NCI-H1930 (cell line): Measurements from ENCODE around the gene CMTM6.
"Not testable (repeated sequence)": the region's sequence is repeated elsewhere in the genome, so short reads cannot be mapped to it uniquely, and the experiment has no call there.

ENCODE experiments used
- DNase-seq, 2 experiments: peaks; one replicate each; lab custom pipeline; 2025; lab: John Stamatoyannopoulos, UW

The CMTM6 gene

DNA sequence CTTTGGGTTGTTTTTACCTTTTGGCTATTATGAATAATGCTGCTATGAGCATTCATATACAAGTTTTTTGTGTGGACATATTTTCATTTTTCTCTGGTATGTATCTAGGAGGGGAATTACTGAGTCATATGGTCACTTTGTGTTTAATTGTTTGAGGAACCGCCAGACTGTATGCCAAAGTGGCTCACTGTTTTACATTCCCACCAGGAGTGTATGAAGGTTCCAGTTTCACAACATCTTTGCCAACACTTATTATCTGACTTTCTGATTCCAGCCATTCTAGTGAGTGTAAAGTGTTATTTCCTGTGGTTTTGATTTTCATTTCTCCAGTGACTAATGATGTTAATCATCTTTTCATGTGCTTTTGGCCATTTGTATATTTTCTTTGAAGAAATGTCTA lies 59.2 kb downstream of the CMTM6 start:
- no peak for DNase-seq

GRCh38 chr3:32442766-32443165 lies 59.9 kb downstream of the CMTM6 start:
- DNase-seq: no peak

- no peak for DNase-seq
These were observed 61.9 kb downstream of the CMTM6 start for GRCh38 chr3:32440611-32441350.

DNA sequence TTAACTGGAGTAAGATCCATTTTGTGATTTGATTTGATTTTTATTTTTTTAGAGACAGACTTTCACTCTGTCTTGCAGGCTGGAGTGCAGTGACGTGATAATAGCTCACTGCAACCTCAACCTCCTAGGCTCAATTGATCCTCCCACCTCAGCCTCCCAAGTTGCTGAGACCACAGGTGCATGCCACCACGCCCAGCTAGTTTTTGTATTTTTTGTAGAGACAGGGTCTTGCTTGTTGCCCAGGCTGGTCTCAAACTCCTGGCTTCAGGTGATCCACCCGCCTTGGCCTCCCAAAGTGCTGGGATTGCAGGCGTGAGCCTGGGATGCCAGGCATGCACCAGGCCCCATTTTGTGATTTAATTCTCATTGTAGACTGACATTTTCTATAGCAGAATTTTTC lies 63.2 kb downstream of the CMTM6 start:
- not testable (repeated sequence) for DNase-seq

GRCh38 chr3:32438596-32439344 lies 63.9 kb downstream of the CMTM6 start:
- no peak for DNase-seq

DNA sequence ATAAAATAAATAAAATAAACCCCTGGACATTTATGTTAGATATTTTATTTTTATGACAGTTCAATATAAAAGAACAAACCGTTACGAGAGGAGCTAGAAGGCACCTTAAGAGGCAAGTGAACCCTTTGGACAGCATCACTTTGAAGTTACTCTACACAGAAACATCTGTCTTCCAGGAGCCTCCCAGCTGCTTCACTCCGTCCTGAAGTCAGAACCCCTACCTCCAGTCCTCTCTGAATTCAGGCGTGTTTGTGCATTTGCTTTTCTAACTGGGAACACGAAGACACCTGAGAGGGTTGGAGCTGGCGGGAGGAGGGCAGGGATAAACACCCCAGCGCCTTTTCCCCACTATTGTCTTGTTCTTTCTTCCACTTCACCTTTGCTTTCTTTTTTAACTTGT lies 64.8 kb downstream of the CMTM6 start:
- no peak for DNase-seq

DNA sequence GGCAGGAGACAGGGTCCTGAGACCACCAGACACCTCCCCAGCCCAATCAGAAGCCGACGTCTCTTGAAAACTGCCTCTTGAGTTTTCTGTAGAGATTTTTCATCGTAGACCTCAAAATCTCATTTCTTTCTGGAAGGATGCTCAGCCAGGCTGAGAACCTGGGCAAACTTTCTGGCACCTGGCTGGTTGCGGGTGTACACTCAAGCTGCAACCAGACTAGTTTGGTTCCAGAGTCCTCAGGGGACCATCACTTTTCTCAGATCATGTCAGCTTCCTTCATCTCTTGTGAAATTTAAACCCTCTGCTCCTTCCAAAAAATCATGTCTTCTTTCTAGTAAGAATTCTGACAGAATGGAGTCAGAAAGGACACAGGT lies 65.8 kb downstream of the CMTM6 start:
- no peak for DNase-seq

DNA sequence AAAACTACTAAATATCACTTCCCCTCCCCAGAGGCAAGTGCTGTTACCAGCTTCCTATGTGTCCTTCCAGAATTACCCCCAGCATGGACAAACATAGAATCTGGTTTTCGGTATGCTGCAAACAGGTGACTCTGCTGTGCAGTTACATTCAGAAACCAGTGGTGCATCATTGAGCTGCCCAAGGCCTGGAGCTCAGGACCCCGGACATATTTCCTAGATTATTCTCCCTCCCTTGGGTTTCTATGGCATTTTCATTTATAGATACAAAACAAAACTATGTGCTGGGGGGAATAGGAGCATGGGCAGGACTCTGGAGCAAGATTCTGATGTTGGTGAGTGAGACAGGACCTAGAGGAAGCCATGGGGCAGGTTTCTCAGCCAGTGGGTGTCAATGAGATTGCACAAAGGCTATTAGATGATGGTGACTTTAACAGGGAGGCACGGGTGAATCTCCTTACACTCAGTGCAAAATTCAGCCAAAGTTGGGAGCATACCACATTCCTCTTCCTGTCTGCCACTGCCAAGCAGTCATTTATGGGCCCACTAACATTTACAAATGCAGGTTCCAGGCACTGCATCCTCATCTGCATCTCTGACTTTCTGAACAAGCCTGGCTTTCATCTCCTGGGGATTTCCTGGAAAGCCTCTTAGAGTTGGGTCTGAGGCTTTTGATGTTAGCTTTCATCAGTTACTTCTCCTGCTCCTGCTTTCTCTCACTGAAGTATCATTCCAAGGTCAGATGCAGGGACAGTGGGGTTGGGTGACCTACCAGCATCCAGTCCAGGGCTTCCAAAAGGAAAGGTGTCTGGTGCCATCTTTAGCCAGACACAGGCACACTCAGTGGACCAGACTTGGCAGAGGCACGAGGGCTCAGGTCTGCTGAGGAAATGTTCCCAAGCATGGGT lies 66.5 kb downstream of the CMTM6 start:
- no peak for DNase-seq

DNA sequence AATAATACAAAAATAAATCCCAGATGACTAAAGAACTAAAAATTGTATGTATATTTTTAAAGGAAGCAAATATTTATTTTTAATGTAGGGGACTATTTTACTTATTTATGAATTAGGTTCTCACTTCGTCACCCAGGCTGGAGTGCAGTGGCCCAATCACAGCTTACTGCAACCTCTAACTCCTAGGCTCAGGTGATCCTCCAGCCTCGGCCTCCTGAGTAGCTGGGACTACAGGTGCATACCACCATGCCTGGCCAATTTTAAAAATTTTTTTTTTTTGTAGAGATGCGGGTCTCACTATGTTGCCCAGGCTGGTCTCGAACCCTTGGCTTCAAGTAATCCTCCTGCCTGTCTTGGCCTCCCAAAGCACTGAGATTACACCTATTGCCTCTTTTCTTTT lies 68.4 kb downstream of the CMTM6 start:
- DNase-seq: no peak

- DNase-seq: no peak
These were observed 69.7 kb downstream of the CMTM6 start for GRCh38 chr3:32432711-32433530.

DNA sequence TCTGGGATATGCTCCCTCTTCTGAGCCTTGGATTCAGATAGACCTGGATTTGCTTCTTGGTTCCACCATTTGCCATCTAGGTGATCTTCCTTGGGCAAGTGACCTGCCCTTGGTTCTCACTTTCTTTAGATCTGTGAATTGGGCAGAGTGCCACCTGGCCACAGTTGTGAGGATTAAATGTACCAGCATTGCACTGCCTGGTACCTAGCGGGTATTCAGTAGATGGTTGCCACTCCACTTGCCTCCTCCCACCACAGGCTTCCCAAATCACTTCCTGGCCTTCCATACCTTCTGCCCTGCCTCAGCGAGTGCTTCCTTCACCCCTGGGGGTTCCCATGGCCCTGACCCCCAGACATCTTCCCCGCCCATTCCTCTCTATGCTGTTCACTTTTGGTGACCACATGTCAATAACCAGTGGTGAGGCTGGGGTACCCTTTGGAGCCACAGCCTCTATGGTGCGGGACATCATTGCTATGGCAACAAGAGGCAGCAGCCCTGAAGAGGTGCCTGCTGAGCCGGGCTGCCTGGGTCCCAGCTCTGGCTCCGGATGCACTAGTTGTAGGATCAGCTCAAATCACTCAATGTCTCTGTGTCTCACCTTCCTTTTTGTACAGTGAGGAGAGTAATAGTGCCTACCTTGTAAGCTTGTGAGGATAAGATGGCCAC lies 70.5 kb downstream of the CMTM6 start:
- DNase-seq: no peak

DNA sequence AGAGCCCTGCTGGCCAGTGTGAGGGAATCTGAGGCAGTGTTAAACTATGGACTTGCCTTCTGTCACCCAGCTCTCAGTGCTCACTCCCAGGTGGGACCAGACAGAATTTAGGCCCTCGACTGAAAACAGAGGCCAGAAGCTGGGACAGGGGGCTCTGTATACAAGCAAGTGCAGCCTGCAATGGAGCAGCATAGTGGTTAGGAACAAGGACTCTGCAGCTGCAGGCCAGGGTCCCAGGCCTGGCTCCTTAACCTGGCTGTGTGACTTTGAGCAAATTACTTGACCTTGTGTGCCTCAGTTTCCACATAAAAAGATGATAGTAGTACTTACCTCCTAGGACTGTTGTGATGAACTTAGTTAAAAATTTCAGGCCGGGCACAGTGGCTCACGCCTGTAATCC lies 71.2 kb downstream of the CMTM6 start:
- DNase-seq: no peak
